ENCODE results near the gene AGO1.
A peak's percentile ranks its signal among the peaks of the same experiment; 100 is the strongest.
"Not testable (repeated sequence)": the region's sequence is repeated elsewhere in the genome, so short reads cannot be mapped to it uniquely, and the experiment has no call there.

AGO1 gene

GRCh38 chr1:35925741-35926140, 42.7 kb downstream of the AGO1 start:
- no peak for DNase-seq

- DNase-seq, result no peak
These were observed 44.5 kb downstream of the AGO1 start for GRCh38 chr1:35927472-35927871.

GRCh38 chr1:35929730-35930592, 47.0 kb downstream of the AGO1 start:
- peak; percentile 29 to 32 for DNase-seq

- peak; percentile 75 to 83 for DNase-seq
These were observed 47.8 kb downstream of the AGO1 start, which contains the start of gene AGO3 for GRCh38 chr1:35930593-35931445. Gene AGO3 (plus strand): TSS chr1:35931105. CDS start chr1:35931427, 322 bp downstream.

GRCh38 chr1:35931446-35932157, 48.6 kb downstream of the AGO1 start:
- no peak for DNase-seq

- no peak for DNase-seq
These were observed 49.2 kb downstream of the AGO1 start for GRCh38 chr1:35932158-35932636.

GRCh38 chr1:35932941-35933340, 49.9 kb downstream of the AGO1 start:
- no peak for DNase-seq

- DNase-seq, result no peak
These were observed 52.7 kb downstream of the AGO1 start for GRCh38 chr1:35935442-35936388.

GRCh38 chr1:35936838-35937237, 53.8 kb downstream of the AGO1 start:
- DNase-seq, result no peak

- no peak for DNase-seq
These were observed 56.5 kb downstream of the AGO1 start for GRCh38 chr1:35939484-35939883.

- no peak for DNase-seq
These were observed 62.3 kb downstream of the AGO1 start for GRCh38 chr1:35945327-35945726.

- DNase-seq, result no peak
These were observed 64.5 kb downstream of the AGO1 start for GRCh38 chr1:35947547-35947946.

- no peak for DNase-seq
These were observed 75.5 kb downstream of the AGO1 start for GRCh38 chr1:35958558-35958957.

- no peak for DNase-seq
These were observed 76.3 kb downstream of the AGO1 start for GRCh38 chr1:35959304-35959703.

GRCh38 chr1:35962952-35963351, 79.9 kb downstream of the AGO1 start:
- DNase-seq, result no peak

GRCh38 chr1:35964277-35964676, 81.3 kb downstream of the AGO1 start:
- not testable (repeated sequence) for DNase-seq

GRCh38 chr1:35968396-35968795, 85.4 kb downstream of the AGO1 start:
- no peak for DNase-seq

- DNase-seq, result no peak
These were observed 88.6 kb downstream of the AGO1 start for GRCh38 chr1:35971601-35972000.

GRCh38 chr1:35972631-35973030, 89.6 kb downstream of the AGO1 start:
- not testable (repeated sequence) for DNase-seq

- DNase-seq, result no peak
These were observed 97.1 kb downstream of the AGO1 start for GRCh38 chr1:35980090-35980489.

Measured in activated CD4-positive, alpha-beta T cell treated with anti-CD3 and anti-CD28 coated beads, Interleukin-2, amount 50 U/mL, for 4 hours (primary cell).